Lower lobe of right lung (tissue), 2 donors: ENCODE data around the gene TMSB15B. TPM values are rescaled to one million over a fixed set of nuclear protein-coding genes. Genes with fewer than 3 reads are reported as not detected.
A peak's percentile ranks its signal among the peaks of the same experiment; 100 is the strongest.
"Not testable (repeated sequence)": the region's sequence is repeated elsewhere in the genome, so short reads cannot be mapped to it uniquely, and the experiment has no call there.

ENCODE experiments used
- ATAC-seq, 2 donors: fragments of 200-7000 bp; cut with Tn5 transposase; one replicate each; pipeline ENCODE4 v1.9.1; 2020 to 2022; ENCODE audit warnings: mild to moderate bottlenecking in 2 of 2, moderate library complexity in 2 of 2
- DNase-seq: peaks from one replicate; pipeline ENCODE4 v3.0.0-alpha.2; 2020
- H3K27ac ChIP-seq: fragments of 200-600 bp; one replicate; pipeline ENCODE4 v1.8.0; 2022
- H3K27me3 ChIP-seq: fragments of 200-600 bp; one replicate; pipeline ENCODE4 v1.8.0; 2022; ENCODE audit warnings: low read depth
- H3K36me3 ChIP-seq: fragments of 200-600 bp; one replicate; pipeline ENCODE4 v1.8.0; 2022; ENCODE audit warnings: mild to moderate bottlenecking
- H3K4me1 ChIP-seq: fragments of 200-600 bp; one replicate; pipeline ENCODE4 v1.8.0; 2022
- H3K4me3 ChIP-seq: fragments of 200-600 bp; one replicate; pipeline ENCODE4 v1.8.0; 2022; ENCODE audit warnings: mild to moderate bottlenecking
- H3K9me3 ChIP-seq: fragments of 200-600 bp; one replicate; pipeline ENCODE4 v1.8.0; 2022
- CTCF ChIP-seq: fragments of 200-600 bp; IDR thresholded peaks from one replicate; pipeline ENCODE4 v1.8.0; 2022; ENCODE audit warnings: antibody characterized with exemption, mild to moderate bottlenecking
- intact Hi-C: fragments of 100-400 bp; cut with DNase I; formaldehyde crosslinking; loops from one replicate; pipeline ENCODE4 v1.11.0; 2022
- total RNA-seq: library from RNA; stranded (reverse); fragmentation: NEBNext Ultra II Directional; extraction: Animal tissue kit (Norgen Biotek cat#: 25700); gene quantifications from one replicate; pipeline ENCODE4 v1.2.1, GENCODE V29; 2021
- donor health status: DM: no; HTN: yes; CAD: no; lungs with severe emphysema.

Gene TMSB15B
- total RNA-seq, 1 donor from 2014 or later, result 1.2 TPM

GRCh38 chrX:103953353-103953752, 9.1 kb upstream of the TMSB15B start:
- no peak for TF ChIP-seq CTCF
- Histone ChIP-seq H3K27ac (no peak overlapping the region), H3K9me3 (no peaks in the 10 kb centered on the region), H3K4me3 (no peak overlapping the region), H3K36me3 (no peaks in the 10 kb centered on the region), H3K27me3 (no peaks in the 10 kb centered on the region), H3K4me1 (no peaks in the 10 kb centered on the region)
- intact Hi-C loops, result no loop called here
- DNase-seq (no peak), ATAC-seq (no peak)

- ATAC-seq, result no peak
- no peaks in the 10 kb centered on the region for H3K9me3 ChIP-seq
- no peak for TF ChIP-seq CTCF
These were observed 8.2 kb upstream of the TMSB15B start for GRCh38 chrX:103954259-103954658.

GRCh38 chrX:103960599-103960998, 1.8 kb upstream of the TMSB15B start:
- H3K4me1 ChIP-seq, H3K36me3 ChIP-seq, intact Hi-C loops, ATAC-seq, H3K9me3 ChIP-seq, H3K27ac ChIP-seq, H3K27me3 ChIP-seq, H3K4me3 ChIP-seq, DNase-seq: not testable (repeated sequence)

More at GRCh38 chrX:103954259-103954658, 8.2 kb upstream of the TMSB15B start:
- H3K4me3 ChIP-seq, result no peak overlapping the region
- no peaks in the 10 kb centered on the region for H3K4me1 ChIP-seq
- no peaks in the 10 kb centered on the region for H3K27me3 ChIP-seq
- no peaks in the 10 kb centered on the region for H3K36me3 ChIP-seq
- intact Hi-C loops, result no loop called here
- DNase-seq, result no peak
- H3K27ac ChIP-seq, result no peak overlapping the region

- ATAC-seq, result peak; percentile 28 to 51
- H3K27ac ChIP-seq, result not testable (repeated sequence)
These were observed 21.1 kb downstream of the TMSB15B start for GRCh38 chrX:103983508-103983907.

GRCh38 chrX:103999234-103999633, 36.8 kb downstream of the TMSB15B start:
- ATAC-seq (no peak), DNase-seq (no peak)
- Histone ChIP-seq H3K27ac (no peak overlapping the region), H3K27me3 (no peaks in the 10 kb centered on the region), H3K4me3 (no peak overlapping the region), H3K9me3 (no peaks in the 10 kb centered on the region), H3K36me3 (no peaks in the 10 kb centered on the region), H3K4me1 (no peaks in the 10 kb centered on the region)
- intact Hi-C loops, result no loop called here
- no peak for TF ChIP-seq CTCF

More at GRCh38 chrX:103983508-103983907, 21.1 kb downstream of the TMSB15B start:
- H3K4me3 ChIP-seq, H3K4me1 ChIP-seq, H3K9me3 ChIP-seq, H3K27me3 ChIP-seq, H3K36me3 ChIP-seq, DNase-seq, intact Hi-C loops: not testable (repeated sequence)

- no peak overlapping the region for H3K27ac ChIP-seq
- intact Hi-C loops, result no loop called here
- H3K27me3 ChIP-seq, result no peaks in the 10 kb centered on the region
- H3K4me3 ChIP-seq, result no peak overlapping the region
- DNase-seq (no peak), ATAC-seq (no peak)
- no peaks in the 10 kb centered on the region for H3K36me3 ChIP-seq
- no peaks in the 10 kb centered on the region for H3K9me3 ChIP-seq
- no peak for TF ChIP-seq CTCF
- no peaks in the 10 kb centered on the region for H3K4me1 ChIP-seq
These were observed 46.4 kb downstream of the TMSB15B start for GRCh38 chrX:104008831-104009230.

- DNase-seq (no peak), ATAC-seq (no peak)
- Histone ChIP-seq H3K9me3 (no peaks in the 10 kb centered on the region), H3K27me3 (no peaks in the 10 kb centered on the region), H3K4me1 (no peaks in the 10 kb centered on the region), H3K27ac (no peak overlapping the region), H3K4me3 (no peak overlapping the region), H3K36me3 (no peaks in the 10 kb centered on the region)
- no peak for TF ChIP-seq CTCF
- intact Hi-C loops, result no loop called here
These were observed 50.7 kb downstream of the TMSB15B start for GRCh38 chrX:104013158-104013557.
